HG02571 (cell line): ENCODE data around the gene PIAS1.
"Not testable (repeated sequence)": the region's sequence is repeated elsewhere in the genome, so short reads cannot be mapped to it uniquely, and the experiment has no call there.

Experiments used
- ATAC-seq: cut with Tn5 transposase; IDR thresholded peaks from one replicate; pipeline ENCODE4 v1.9.1; 2021; ENCODE audit warnings: mild to moderate bottlenecking, moderate library complexity; ENCODE audit not compliant: unreplicated experiment

The PIAS1 gene

GRCh38 chr15:68113751-68114150 is 59.6 kb downstream of the PIAS1 start:
- ATAC-seq: no peak

DNA sequence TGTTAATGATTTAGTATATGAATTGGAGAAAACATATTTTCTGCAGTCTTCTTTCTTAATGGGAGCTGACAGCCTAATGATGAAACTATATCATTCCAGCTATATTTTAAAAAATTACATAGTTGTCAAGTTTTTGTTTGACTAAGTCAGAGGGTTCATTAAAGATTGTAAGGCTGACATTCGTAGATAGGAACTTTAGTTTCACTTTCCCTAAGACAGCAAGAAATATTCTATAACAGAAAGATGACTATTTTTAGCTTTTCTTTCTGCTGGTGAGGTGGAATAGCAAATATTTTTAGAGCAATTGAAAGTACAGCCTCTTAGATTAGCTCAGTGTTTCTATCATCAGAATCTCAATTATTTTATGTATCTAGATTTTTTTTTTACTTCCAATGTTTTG is 60.2 kb downstream of the PIAS1 start:
- no peak for ATAC-seq

GRCh38 chr15:68114840-68115239 is 60.7 kb downstream of the PIAS1 start:
- ATAC-seq: no peak

DNA sequence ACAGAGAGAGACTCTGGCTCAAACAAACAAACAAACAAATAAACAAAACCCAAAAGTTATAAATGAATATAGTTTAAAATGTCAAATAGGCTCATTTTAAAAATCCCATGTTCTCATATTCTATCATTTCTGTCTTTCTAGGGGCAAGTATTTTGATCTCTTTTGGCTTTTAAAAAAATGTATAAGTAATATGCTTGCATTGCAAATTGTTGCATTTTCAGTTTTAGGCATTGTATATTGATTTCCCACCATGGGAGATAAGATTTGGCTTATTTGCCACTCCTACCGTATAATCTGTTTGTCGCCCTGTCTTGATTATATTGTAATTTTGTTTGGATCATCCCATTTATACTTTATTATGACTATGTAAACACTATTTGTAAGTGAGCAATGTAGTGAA is 70.6 kb downstream of the PIAS1 start:
- no peak for ATAC-seq

DNA sequence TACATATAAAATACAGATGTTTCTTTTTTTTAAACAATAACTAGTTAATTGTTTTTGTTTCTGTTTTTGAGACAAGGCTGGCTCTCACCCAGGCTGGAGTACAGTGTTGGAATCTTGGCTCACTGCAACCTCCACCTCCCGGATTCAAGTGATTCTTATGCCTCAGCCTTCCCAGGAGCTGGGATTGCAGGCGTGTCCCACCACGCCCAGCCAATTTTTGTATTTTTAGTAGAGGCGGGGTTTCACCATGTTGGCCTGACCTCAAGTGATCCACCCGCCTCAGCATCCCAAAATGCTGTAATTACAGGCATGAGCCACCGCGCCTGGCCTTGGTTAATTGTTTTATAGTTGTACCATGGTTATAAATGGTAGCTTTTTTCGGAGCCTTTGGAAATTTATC is 72.3 kb downstream of the PIAS1 start:
- no peak for ATAC-seq

DNA sequence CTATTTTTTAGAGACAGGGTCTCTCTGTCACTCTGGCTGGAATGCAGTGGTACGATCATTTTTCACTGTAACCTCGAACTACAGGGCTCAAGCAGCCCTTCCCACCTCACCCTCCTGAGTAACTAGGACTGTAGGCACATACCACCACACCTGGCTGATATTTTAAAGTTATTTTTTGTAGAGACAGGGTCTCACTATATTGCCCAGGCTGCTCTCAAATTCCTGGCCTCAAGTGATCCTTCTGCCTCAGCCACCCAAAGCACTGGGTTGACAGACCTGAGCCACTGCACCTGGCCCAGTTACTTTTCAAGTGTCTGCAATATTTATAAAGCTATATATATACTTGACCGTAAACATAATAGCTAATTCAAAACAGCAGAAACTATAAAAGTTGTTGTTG is 75.0 kb downstream of the PIAS1 start:
- ATAC-seq: no peak

DNA sequence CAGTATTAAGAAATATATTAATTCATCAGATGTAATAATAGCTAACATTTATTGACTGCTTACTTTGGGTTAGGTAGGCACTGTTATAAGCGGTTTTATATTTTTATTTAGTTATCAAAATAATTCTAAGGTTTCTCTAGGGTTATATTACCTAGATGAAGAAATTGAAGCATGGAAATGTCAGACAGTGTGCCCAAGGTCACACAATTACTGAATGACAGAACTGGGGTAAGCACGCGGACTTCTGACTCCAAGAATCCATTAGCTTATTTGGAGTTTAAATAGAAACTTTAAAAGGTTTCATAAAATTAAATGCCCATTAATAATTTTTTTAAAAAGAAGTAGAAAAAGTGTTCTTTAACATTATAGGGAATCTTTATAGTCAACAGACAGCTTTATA is 76.7 kb downstream of the PIAS1 start:
- no peak for ATAC-seq

DNA sequence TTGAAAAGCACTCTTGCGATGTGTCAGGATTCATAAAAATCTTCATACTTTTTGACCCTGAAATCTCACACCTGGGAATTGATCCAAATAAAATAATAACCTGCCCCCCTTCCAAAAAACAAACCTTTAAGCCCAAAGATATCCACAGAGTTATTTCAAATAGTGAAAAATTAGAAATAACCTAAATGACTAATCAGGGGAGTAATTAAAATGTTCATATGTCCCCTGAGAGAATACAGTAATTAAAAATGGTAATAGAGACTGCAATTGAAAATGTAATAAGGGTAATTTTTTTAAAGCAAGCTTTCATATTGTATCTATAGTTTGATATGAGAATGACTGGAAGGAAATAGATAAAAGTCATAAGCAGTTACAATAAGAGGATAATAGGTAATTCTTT is 83.0 kb downstream of the PIAS1 start:
- no peak for ATAC-seq

DNA sequence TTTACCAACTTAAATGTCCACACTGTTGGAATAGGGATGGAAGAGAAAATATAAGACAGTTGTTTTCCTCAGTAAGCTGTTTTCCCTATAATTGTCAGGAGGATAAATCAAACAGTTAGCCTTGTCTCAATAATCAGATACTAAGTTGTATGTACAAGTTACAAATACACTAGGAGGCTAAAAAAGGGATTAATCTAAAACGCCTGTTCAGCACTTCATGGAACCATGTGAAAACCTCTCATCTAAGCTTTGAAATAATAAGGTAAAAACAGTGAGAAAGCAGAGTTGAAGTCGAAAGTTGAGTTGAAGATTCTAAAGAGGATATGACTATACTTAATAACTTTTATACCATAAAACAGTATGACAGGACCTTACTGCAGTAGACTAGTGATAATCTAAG is 89.0 kb downstream of the PIAS1 start:
- ATAC-seq: no peak

DNA sequence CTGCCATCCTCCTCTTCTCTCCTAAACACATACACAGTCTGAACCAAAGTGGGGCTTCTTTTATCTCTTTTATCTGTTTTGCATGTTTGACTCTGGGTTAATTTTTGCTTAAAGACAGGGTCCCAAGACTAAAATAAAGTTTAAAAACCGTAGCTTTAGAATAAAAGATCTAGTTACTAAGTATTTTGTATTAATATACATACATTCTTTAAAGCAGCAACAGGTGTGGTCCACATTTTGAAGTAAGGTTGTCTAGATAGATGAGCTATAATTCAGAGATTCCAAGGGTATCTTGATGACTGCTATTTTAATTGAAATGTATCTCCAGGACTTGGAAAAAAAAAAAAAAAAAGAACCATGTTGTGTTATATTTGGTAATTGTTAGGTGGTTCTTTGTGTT is 89.7 kb downstream of the PIAS1 start:
- ATAC-seq: no peak

DNA sequence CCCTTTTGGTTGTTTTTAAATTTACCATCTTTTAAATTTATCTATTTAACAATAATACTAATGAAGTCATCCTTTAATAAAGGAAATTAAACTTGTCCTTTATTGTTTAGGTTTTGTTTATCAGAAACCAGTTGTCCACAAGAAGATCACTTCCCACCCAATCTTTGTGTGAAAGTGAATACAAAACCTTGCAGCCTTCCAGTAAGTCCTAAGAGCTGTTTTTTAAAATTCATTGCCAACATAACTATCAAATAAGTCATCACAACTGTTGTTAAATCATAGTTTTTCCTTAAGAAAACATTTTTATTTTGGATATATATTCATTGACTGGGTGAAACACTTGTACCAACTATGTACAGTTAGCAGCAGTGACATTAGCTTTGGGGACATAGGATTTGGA is 91.6 kb downstream of the PIAS1 start:
- no peak for ATAC-seq

GRCh38 chr15:68148039-68148438 is 93.9 kb downstream of the PIAS1 start:
- no peak for ATAC-seq

- no peak for ATAC-seq
These were observed 94.9 kb downstream of the PIAS1 start for GRCh38 chr15:68149059-68149458.

DNA sequence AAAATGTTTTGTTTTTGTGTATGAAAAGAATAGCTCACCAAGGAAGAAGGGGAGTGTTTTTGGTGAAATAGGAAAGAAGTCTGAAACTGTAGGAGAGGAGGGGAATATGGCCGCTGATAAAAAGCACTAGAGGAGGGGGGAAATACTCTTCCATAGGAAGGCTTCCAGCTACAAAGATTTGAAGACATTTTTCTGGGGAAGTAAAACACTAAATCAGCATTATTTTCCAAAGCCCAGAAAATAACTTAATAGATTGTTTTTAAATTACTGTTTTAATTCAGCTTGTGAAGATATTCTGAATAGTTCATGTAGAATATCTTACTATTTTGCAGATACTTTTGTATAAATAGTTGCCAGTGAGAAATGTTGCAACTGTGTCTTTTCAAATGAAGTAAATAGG is 96.1 kb downstream of the PIAS1 start:
- no peak for ATAC-seq

- no peak for ATAC-seq
These were observed 97.2 kb downstream of the PIAS1 start for GRCh38 chr15:68151277-68151676.

DNA sequence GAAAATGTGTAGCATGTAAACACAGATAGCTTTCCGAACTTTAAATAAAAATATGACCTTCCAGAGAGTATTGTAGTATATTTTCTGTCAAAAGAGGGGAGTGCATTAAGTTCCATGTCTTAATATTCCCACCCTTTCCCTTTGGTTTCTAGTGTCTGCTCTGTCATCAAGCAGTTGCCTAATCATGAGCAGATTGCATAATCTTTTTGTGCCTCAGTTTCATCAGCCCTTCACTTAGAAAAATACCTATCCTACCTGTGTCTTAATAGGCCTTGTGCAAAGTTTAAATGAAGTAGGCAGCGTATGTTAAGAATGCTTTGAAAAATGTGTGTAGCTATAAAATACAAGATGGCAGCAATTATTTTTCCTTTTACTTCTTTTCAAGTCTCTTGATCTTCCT is 98.2 kb downstream of the PIAS1 start:
- no peak for ATAC-seq

- no peak for ATAC-seq
These were observed 100.9 kb downstream of the PIAS1 start for GRCh38 chr15:68154923-68155559.

DNA sequence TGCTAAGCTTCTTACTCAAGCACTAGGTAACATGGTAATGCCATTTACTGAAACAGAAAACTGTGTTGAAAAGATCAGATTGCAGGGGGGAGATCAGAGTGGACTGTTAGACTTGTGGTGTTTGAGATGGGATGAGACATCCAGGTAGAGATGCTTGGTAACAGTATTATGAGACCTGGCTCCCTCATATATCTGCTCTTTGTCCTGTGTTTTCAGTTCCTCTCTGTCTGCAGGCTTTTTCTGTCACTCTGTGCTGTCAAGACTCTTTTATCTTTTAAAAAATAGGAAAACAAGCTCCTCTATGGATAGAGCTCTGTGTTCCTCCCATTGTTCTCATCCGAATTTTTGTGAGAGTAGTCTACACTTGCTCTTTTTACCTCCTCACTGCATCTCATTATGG is 103.0 kb downstream of the PIAS1 start:
- no peak for ATAC-seq

GRCh38 chr15:68158046-68158628 is 104.0 kb downstream of the PIAS1 start:
- ATAC-seq: no peak

DNA sequence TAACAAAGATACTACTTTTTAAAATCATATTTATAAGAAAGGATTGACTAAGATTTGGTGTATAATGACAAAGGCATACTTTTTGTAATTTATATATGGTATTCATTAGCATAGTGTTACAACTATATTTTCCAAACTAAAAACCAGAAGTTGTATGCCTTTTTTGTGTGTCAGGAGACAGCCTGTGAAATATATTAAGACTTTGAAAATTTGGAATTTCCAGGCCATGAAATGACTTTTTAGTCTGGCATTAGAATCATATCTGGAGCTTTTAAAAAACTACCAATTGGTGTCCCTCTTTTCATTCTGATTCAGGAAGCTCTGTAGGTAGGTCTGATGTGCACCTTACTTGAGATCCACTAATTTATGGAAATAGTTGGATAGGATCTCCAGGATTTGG is 109.1 kb downstream of the PIAS1 start:
- no peak for ATAC-seq

DNA sequence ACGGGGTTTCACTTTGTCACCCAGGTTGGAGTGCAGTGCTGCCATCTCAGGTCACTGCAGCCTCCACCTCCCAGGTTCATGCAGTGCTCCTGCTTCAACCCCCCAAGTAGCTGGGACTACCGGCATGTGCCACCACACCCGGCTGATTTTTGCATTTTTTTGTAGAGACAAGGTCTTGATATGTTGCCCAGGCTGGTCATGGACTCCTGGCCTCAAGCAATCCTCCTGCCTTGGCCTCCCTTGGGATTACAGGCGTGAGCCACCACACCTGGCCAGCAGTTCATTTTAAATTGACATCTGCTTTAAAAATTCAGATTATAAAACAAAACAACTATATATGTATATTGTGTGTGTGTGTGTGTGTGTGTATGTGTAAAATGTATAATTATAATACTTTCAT is 112.7 kb downstream of the PIAS1 start:
- no peak for ATAC-seq

GRCh38 chr15:68172037-68172436 is 117.9 kb downstream of the PIAS1 start:
- ATAC-seq: not testable (repeated sequence)

DNA sequence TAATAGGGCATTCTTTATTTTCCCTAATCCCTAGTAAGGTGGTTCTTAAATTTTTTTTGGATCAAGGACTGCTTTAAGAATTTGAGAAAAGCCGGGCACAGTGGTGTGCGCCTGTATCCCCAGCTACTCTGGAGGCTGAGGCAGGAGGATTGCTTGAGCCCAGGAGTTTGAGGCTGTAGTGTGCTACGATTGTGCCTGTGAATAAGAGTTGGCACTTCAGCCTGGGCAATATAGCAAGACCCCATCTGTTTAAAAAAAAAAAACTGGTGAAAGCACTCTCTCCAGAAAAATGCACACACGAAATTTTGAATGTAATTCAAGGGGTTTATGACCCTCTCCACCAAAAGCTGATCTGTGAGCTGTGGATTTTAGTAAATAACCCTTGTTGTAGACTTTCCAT is 119.0 kb downstream of the PIAS1 start:
- no peak for ATAC-seq
